ENCODE results near the gene GRIN1.

The GRIN1 gene

GRCh38 chr9:137192859-137193258 lies 53.9 kb downstream of the GRIN1 start:
- Histone ChIP-seq H3K36me3 (ENCODE audit: low read length) (no peaks in the 10 kb centered on the region), H3K4me2 (ENCODE audit: low read depth, low read length, poor library complexity, severe bottlenecking) (no peak overlapping the region), H3K79me2 (ENCODE audit: insufficient read depth, low read length) (peaks cover 11% of the 10 kb centered on the region), H3K9ac (ENCODE audit: low read length) (no peak overlapping the region), H3F3A (ENCODE audit: insufficient read depth) (no peaks in the 10 kb centered on the region), H2AFZ (ENCODE audit: low read depth, low read length, severe bottlenecking) (no peak overlapping the region), H3K27me3 (ENCODE audit: low read length) (no peaks in the 10 kb centered on the region), H3K27ac (ENCODE audit: low read depth, low read length) (no peak overlapping the region), H3K9me3 (ENCODE audit: insufficient read depth, low read length) (no peaks in the 10 kb centered on the region), H3K4me3 (ENCODE audit: insufficient read depth, low read length, poor library complexity, severe bottlenecking) (no peak overlapping the region), H3K9me2 (replicated peaks; ENCODE audit: insufficient read depth, low read length) (no peaks in the 10 kb centered on the region), H4K20me1 (ENCODE audit: low read depth, low read length) (no peaks in the 10 kb centered on the region)
- TF ChIP-seq CTCF (IDR thresholded peaks at IDR 0.05; ENCODE audit: insufficient read depth, low read length, poor library complexity, severe bottlenecking): no peak
- no peak for TF ChIP-seq EZH2phosphoT487 (conservative IDR thresholded peaks at IDR 0.05; ENCODE audit: low read length)

- H3K4me3 ChIP-seq (ENCODE audit: insufficient read depth, low read length, poor library complexity, severe bottlenecking): no peak overlapping the region
- peaks cover 6% of the 10 kb centered on the region; the same call in 1 of the 2 replicates for H3K79me2 ChIP-seq (ENCODE audit: insufficient read depth, low read length)
- TF ChIP-seq CTCF (IDR thresholded peaks at IDR 0.05; ENCODE audit: insufficient read depth, low read length, poor library complexity, severe bottlenecking): no peak
- TF ChIP-seq EZH2phosphoT487 (conservative IDR thresholded peaks at IDR 0.05; ENCODE audit: low read length): no peak
- H3K27me3 ChIP-seq (ENCODE audit: low read length): no peaks in the 10 kb centered on the region
- H3K4me2 ChIP-seq (ENCODE audit: low read depth, low read length, poor library complexity, severe bottlenecking): no peak overlapping the region
- H3K9ac ChIP-seq (ENCODE audit: low read length): no peak overlapping the region
- no peaks in the 10 kb centered on the region for H3F3A ChIP-seq (ENCODE audit: insufficient read depth)
- H3K9me3 ChIP-seq (ENCODE audit: insufficient read depth, low read length): no peaks in the 10 kb centered on the region
- no peaks in the 10 kb centered on the region for H3K36me3 ChIP-seq (ENCODE audit: low read length)
- H4K20me1 ChIP-seq (ENCODE audit: low read depth, low read length): no peaks in the 10 kb centered on the region
- H3K27ac ChIP-seq (ENCODE audit: low read depth, low read length): no peak overlapping the region
- no peaks in the 10 kb centered on the region for H3K9me2 ChIP-seq (replicated peaks; ENCODE audit: insufficient read depth, low read length)
- no peak overlapping the region for H2AFZ ChIP-seq (ENCODE audit: low read depth, low read length, severe bottlenecking)
Observed at GRCh38 chr9:137193771-137194170, 54.8 kb downstream of the GRIN1 start.

- peaks cover 4% of the 10 kb centered on the region; the same call in 1 of the 2 replicates for H3K79me2 ChIP-seq (ENCODE audit: insufficient read depth, low read length)
- H3F3A ChIP-seq (ENCODE audit: insufficient read depth): no peaks in the 10 kb centered on the region
- no peaks in the 10 kb centered on the region for H3K27me3 ChIP-seq (ENCODE audit: low read length)
- H3K36me3 ChIP-seq (ENCODE audit: low read length): no peaks in the 10 kb centered on the region
- H2AFZ ChIP-seq (ENCODE audit: low read depth, low read length, severe bottlenecking): no peak overlapping the region
- no peak overlapping the region for H3K27ac ChIP-seq (ENCODE audit: low read depth, low read length)
- H4K20me1 ChIP-seq (ENCODE audit: low read depth, low read length): no peaks in the 10 kb centered on the region
- TF ChIP-seq CTCF (IDR thresholded peaks at IDR 0.05; ENCODE audit: insufficient read depth, low read length, poor library complexity, severe bottlenecking): no peak
- TF ChIP-seq EZH2phosphoT487 (conservative IDR thresholded peaks at IDR 0.05; ENCODE audit: low read length): no peak
- H3K9me3 ChIP-seq (ENCODE audit: insufficient read depth, low read length): no peaks in the 10 kb centered on the region
- H3K9me2 ChIP-seq (replicated peaks; ENCODE audit: insufficient read depth, low read length): no peaks in the 10 kb centered on the region
- H3K4me3 ChIP-seq (ENCODE audit: insufficient read depth, low read length, poor library complexity, severe bottlenecking): no peak overlapping the region
- no peak overlapping the region for H3K4me2 ChIP-seq (ENCODE audit: low read depth, low read length, poor library complexity, severe bottlenecking)
- no peak overlapping the region for H3K9ac ChIP-seq (ENCODE audit: low read length)
Observed at GRCh38 chr9:137194388-137194787, 55.4 kb downstream of the GRIN1 start.

Data from SU-DHL-6 (cell line).